K562 (cell line): ENCODE results near the gene PARD6B. TPM values are rescaled to one million over a fixed set of nuclear protein-coding genes. Genes with fewer than 3 reads are reported as not detected.
A peak's percentile ranks its signal among the peaks of the same experiment; 100 is the strongest.

ENCODE experiments used
- BRCA1 ChIP-seq, 2 experiments: fragments of 450-650 bp in 1 of 2; sonication (generic) in 1 of 2; formaldehyde crosslinking in 1 of 2; IDR thresholded peaks; 2 replicates each; pipeline versions ENCODE4 v1.5.0 to v1.6.1; 2017 to 2020; ENCODE audit warnings: mild to moderate bottlenecking in 1 of 2, missing genetic modification reagents in 1 of 2
- ETV1 ChIP-seq: fragments of 450-650 bp; conservative IDR thresholded peaks from 2 replicates; pipeline ENCODE4 v1.6.1; 2016; ENCODE audit warnings: missing genetic modification characterization, control low read depth, low read depth, missing compliant biosample characterization
- GTF2A2 ChIP-seq: IDR thresholded peaks from 2 replicates; pipeline ENCODE4 v1.6.1; 2016; ENCODE audit warnings: mild to moderate bottlenecking, missing genetic modification characterization, missing compliant biosample characterization
- POLR2H ChIP-seq: IDR thresholded peaks from 2 replicates; pipeline ENCODE4 v1.6.1; 2016; ENCODE audit warnings: missing genetic modification characterization, low read depth, mild to moderate bottlenecking, control low read depth, missing compliant biosample characterization, moderate library complexity
- PPARD ChIP-seq: fragments of 250-450 bp; sonication (Bioruptor Pico); IDR thresholded peaks from 2 replicates; pipeline ENCODE4 v1.8.0; 2022; ENCODE audit warnings: inconsistent platforms, mild to moderate bottlenecking, moderate library complexity
- RB1 ChIP-seq: fragments of 450-650 bp; IDR thresholded peaks from 2 replicates; pipeline ENCODE4 v1.6.1; 2017; ENCODE audit warnings: low read depth, mild to moderate bottlenecking
- RREB1 ChIP-seq: fragments of 250-450 bp; sonication (Bioruptor Pico); IDR thresholded peaks from 2 replicates; pipeline ENCODE4 v1.4.0; 2020
- SMC3 ChIP-seq: conservative IDR thresholded peaks from 2 replicates; pipeline ENCODE4 v1.6.1; 2011; ENCODE audit warnings: low read depth, low read length, improper control_type of control experiment; ENCODE audit not compliant: insufficient read depth
- TAF9B ChIP-seq: fragments of 450-650 bp; IDR thresholded peaks from 2 replicates; pipeline ENCODE4 v1.6.1; 2018; ENCODE audit warnings: mild to moderate bottlenecking; ENCODE audit not compliant: partially characterized antibody
- TEAD1 ChIP-seq, 2 experiments: fragments of 450-650 bp in 1 of 2; sonication (generic) in 1 of 2; formaldehyde crosslinking; IDR thresholded peaks; 2 replicates each; pipeline versions ENCODE4 v1.4.0 to v1.8.0; 2020 to 2022; ENCODE audit warnings: mild to moderate bottlenecking in 2 of 2, missing genetic modification reagents in 1 of 2
- THAP12 ChIP-seq: fragments of 250-450 bp; sonication (Bioruptor Pico); IDR thresholded peaks from 2 replicates; pipeline ENCODE4 v1.9.0; 2021; ENCODE audit warnings: mild to moderate bottlenecking, inconsistent platforms
- ZFP36 ChIP-seq: fragments of 150-350 bp; IDR thresholded peaks from 2 replicates; pipeline ENCODE4 v1.6.1; 2018; ENCODE audit warnings: low read length, low read depth; ENCODE audit not compliant: partially characterized antibody
- ZFP91 ChIP-seq: sonication (generic); formaldehyde crosslinking; IDR thresholded peaks from 2 replicates; pipeline ENCODE4 v1.8.0; 2022; ENCODE audit warnings: mild to moderate bottlenecking, missing genetic modification reagents
- ZNF324 ChIP-seq: fragments of 250-450 bp; sonication (Bioruptor Pico); IDR thresholded peaks from 2 replicates; pipeline ENCODE4 v1.4.0; 2020; ENCODE audit warnings: mild to moderate bottlenecking
- ZNF57 ChIP-seq: fragments of 450-650 bp; formaldehyde crosslinking; IDR thresholded peaks from 2 replicates; pipeline ENCODE4 v1.4.0; 2020; ENCODE audit warnings: mild to moderate bottlenecking, moderate library complexity
- ZNF740 ChIP-seq, 3 experiments: fragments of 200-800 bp in 1 of 3; sonication (Bioruptor generic) in 1 of 3; sonication (generic) in 1 of 3; formaldehyde crosslinking in 1 of 3; IDR thresholded peaks; 2 replicates each; pipeline versions ENCODE4 v1.6.1 to v1.8.0; 2016 to 2022; ENCODE audit warnings: mild to moderate bottlenecking in 2 of 3, missing compliant biosample characterization in 2 of 3, missing genetic modification characterization in 2 of 3, missing genetic modification reagents in 1 of 3
- polyA plus RNA-seq, 8 experiments: library from polyadenylated mRNA; depleted of rRNA in 4 of 8; stranded (reverse) in 5 of 8; unstranded in 3 of 8; fragments of >200 nt; fragmentation: Nextera tagmentation in 2 of 8; fragmentation: Illumina TruSeq in 1 of 8; extraction: Ambion mirVana in 2 of 8; extraction: Trizol in 1 of 8; gene quantifications; 2 replicates each; pipeline versions ENCODE4 v1.2.1 to v1.2.3, GENCODE V29; 2011 to 2014; ENCODE audit warnings: inconsistent platforms in 1 of 8, missing spikeins in 1 of 8
- total RNA-seq, 7 experiments: library from RNA; depleted of rRNA in 6 of 7; stranded (reverse); fragments of >200 nt in 6 of 7; fragmentation: Illumina TruSeq in 2 of 7; extraction: Trizol in 2 of 7; gene quantifications; 2 replicates each; pipeline versions ENCODE4 v1.2.1 to v1.2.3, GENCODE V29; 2011 to 2021; ENCODE audit warnings: low replicate concordance in 1 of 7

The PARD6B gene
- total and polyA plus RNA-seq, 9 of the 15 experiments (the other 6 are each of a cell fraction or from before 2014, with no cell fraction given): 1.7 to 12.3 (median 5.5) TPM

- TF ChIP-seq ZNF740 (CRISPR knock-in tag; IDR thresholded peaks at IDR 0.05) (peak; percentile 73), ZNF740 (tag; IDR thresholded peaks at IDR 0.05) (peak in 1 of 2 experiments; percentile 65; a peak in 2 of 4 replicates), ZFP91 (CRISPR knock-in tag) (no peak), SMC3 (peak; percentile 66; the same call in 1 of the 2 replicates), RREB1 (CRISPR knock-in tag) (peak; percentile 94), TAF9B (no peak), ZNF57 (no peak), RB1 (peak; percentile 99), ZFP36 (peak; percentile 57), PPARD (CRISPR knock-in tag) (no peak), ZNF324 (CRISPR knock-in tag) (no peak), TEAD1 (CRISPR knock-in tag; IDR thresholded peaks at IDR 0.05) (peak; percentile 98 to 100), GTF2A2 (tag) (no peak; the same call in 1 of the 2 replicates), THAP12 (CRISPR knock-in tag) (peak; percentile 27; the same call in 1 of the 2 replicates), BRCA1 (IDR thresholded peaks at IDR 0.05) (no peak), BRCA1 (CRISPR knock-in tag; IDR thresholded peaks at IDR 0.05) (no peak), POLR2H (peak; percentile 76), ETV1 (no peak; the same call in 1 of the 2 replicates)
Observed at GRCh38 chr20:50790651-50791277, 59.4 kb downstream of the PARD6B start (continued).
